ENCODE measurements around the gene OAT. TPM values are rescaled to one million over a fixed set of nuclear protein-coding genes. Genes with fewer than 3 reads are reported as not detected.

Gene OAT
- total and polyA plus RNA-seq, 2 experiments from 2014 or later, result 568 to 694 TPM

DNA sequence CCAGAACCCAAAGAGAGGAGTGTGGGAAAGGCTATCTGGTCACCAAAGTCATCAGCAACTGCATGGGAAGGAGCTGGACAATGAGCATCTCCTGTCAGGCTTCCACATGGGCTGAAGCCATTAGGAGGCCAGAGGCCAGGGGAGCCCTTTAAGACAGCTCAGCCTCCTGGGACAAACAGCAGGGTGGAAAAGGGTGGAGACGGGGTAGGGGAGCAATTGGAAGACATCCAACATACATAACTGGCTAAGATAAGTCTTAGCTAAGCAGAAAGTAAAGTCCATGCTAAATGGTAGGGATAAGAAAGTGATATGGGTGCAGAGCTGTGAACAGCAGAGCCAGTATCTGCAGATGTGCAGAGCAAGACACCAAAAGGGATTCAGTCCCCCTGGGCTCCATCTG, 1.5 kb upstream of the OAT start:
- H3K79me2 ChIP-seq, result peaks cover 34% of the 10 kb centered on the region
- H3K27me3 ChIP-seq, result no peaks in the 10 kb centered on the region
- peaks cover 27% of the 10 kb centered on the region for H4K20me1 ChIP-seq (ENCODE audit: insufficient read depth, poor library complexity, severe bottlenecking)
- TF ChIP-seq EZH2 (IDR thresholded peaks at IDR 0.05; ENCODE audit: borderline replicate concordance) (no peak), EZH2phosphoT487 (IDR thresholded peaks at IDR 0.05; ENCODE audit: low read depth, severe bottlenecking, unreplicated experiment) (no peak)
- TF ChIP-seq, protein P1, sequence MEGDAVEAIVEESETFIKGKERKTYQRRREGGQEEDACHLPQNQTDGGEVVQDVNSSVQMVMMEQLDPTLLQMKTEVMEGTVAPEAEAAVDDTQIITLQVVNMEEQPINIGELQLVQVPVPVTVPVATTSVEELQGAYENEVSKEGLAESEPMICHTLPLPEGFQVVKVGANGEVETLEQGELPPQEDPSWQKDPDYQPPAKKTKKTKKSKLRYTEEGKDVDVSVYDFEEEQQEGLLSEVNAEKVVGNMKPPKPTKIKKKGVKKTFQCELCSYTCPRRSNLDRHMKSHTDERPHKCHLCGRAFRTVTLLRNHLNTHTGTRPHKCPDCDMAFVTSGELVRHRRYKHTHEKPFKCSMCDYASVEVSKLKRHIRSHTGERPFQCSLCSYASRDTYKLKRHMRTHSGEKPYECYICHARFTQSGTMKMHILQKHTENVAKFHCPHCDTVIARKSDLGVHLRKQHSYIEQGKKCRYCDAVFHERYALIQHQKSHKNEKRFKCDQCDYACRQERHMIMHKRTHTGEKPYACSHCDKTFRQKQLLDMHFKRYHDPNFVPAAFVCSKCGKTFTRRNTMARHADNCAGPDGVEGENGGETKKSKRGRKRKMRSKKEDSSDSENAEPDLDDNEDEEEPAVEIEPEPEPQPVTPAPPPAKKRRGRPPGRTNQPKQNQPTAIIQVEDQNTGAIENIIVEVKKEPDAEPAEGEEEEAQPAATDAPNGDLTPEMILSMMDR (IDR thresholded peaks at IDR 0.05; ENCODE audit: poor library complexity), result no peak
- H3K4me3 ChIP-seq, result no peak overlapping the region
- peak; percentile 36 for DNase-seq (ENCODE audit: low spot score)
- H3K27ac ChIP-seq, result peak overlapping the region; percentile 81
- peak overlapping the region; percentile 48 for H3K4me2 ChIP-seq
- H3K36me3 ChIP-seq (replicated peaks; ENCODE audit: insufficient read depth, low read depth), result no peaks in the 10 kb centered on the region
- H3K9me3 ChIP-seq (ENCODE audit: low read depth), result no peaks in the 10 kb centered on the region
- 25% methylated on average over 1 of the region's 1 CpG for WGBS (ENCODE audit: low lambda C conversion rate, missing lambda C conversion rate)
- peaks cover 26% of the 10 kb centered on the region for H3K4me1 ChIP-seq (ENCODE audit: insufficient read depth)
- H3K9me2 ChIP-seq (replicated peaks; ENCODE audit: insufficient read depth), result no peaks in the 10 kb centered on the region
- H2AFZ ChIP-seq, result no peak overlapping the region

DNA sequence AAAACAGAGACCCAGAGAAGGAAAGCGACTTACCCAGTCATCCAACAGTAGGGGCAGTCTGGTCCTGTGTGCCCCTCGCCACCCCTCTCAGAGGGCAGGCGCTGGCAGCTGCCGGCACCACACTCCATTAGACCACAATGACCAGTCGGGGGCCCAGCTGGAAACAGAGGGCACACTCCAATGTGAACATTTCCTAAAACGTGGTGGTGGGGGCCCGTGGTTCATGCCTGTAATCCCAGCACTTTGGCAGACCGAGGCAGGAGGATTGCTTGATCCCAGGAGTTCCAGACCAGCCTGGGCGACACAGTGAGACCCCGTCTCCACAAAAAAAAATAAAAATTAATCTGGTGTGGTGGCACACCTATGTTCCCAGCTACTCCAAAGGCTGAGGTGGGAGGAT, 912 bp upstream of the OAT start:
- H3K4me3 ChIP-seq, result no peak overlapping the region
- no peak for DNase-seq (ENCODE audit: low spot score)
- TF ChIP-seq, protein P1 (IDR thresholded peaks at IDR 0.05; ENCODE audit: poor library complexity), result no peak
- TF ChIP-seq EZH2phosphoT487 (IDR thresholded peaks at IDR 0.05; ENCODE audit: low read depth, severe bottlenecking, unreplicated experiment) (no peak), EZH2 (IDR thresholded peaks at IDR 0.05; ENCODE audit: borderline replicate concordance) (no peak)

DNA sequence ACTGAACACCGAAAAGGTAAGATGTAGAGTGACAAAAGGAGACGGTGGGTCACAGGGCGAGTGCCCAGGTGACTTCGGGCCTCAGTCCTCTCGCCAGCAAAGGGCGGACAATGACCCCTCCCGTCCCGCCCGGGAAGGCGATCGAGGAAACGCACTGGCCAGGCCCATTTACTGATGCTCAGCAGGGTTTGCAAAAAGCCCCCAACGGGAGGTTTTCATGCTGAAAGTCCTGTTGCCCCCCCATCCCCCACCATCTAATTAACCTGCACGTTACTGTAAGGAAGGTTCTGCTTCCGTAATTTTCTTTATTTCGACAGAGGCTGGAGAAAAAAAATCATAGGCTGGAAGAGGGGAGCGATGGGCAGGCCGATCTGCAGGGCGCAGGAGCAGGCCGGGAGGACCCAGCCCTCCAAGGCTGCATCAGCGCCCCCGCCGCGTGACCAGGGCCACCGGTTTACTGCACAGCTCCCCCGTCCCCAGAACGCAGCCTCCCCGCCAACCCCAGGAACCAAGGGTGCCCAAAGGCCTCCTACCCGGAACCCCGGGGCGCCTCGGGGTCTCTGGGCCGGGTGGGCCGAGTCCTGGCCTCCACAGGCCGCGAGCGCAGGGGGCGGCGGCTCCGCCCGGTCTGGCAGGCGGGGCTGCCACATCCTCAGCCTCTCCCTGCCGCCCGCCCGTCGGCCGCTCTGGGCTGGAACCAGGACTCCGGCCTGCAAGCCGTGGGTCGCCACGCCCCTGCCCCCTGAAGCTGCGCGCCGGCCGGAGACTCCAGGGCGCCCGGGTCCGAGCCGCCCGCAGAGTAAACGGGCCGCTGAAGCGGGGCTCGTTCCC, 613 bp downstream of the OAT start:
- H3K4me3 ChIP-seq, result peak overlapping the region; percentile 92
- H3K79me2 ChIP-seq, result peaks cover 56% of the 10 kb centered on the region
- H3K4me1 ChIP-seq (ENCODE audit: insufficient read depth), result peaks cover 35% of the 10 kb centered on the region
- no peaks in the 10 kb centered on the region for H3K27me3 ChIP-seq
- WGBS (ENCODE audit: low lambda C conversion rate, missing lambda C conversion rate), result 1% methylated on average over 47 of the region's 64 CpGs
- peak overlapping the region; percentile 87 for H3K27ac ChIP-seq
- DNase-seq (ENCODE audit: low spot score), result peak; percentile 77
- H3K4me2 ChIP-seq, result peak overlapping the region; percentile 86
- no peaks in the 10 kb centered on the region for H3K9me3 ChIP-seq (ENCODE audit: low read depth)
- peak overlapping the region; percentile 40 for H2AFZ ChIP-seq
- TF ChIP-seq, protein P1 (IDR thresholded peaks at IDR 0.05; ENCODE audit: poor library complexity), result peak; percentile 6
- TF ChIP-seq EZH2phosphoT487 (IDR thresholded peaks at IDR 0.05; ENCODE audit: low read depth, severe bottlenecking, unreplicated experiment), result no peak
- no peaks in the 10 kb centered on the region for H3K9me2 ChIP-seq (replicated peaks; ENCODE audit: insufficient read depth)
- no peaks in the 10 kb centered on the region for H3K36me3 ChIP-seq (replicated peaks; ENCODE audit: insufficient read depth, low read depth)
- peaks cover 49% of the 10 kb centered on the region for H4K20me1 ChIP-seq (ENCODE audit: insufficient read depth, poor library complexity, severe bottlenecking)

More for the DNA sequence above, 912 bp upstream of the OAT start:
- H4K20me1 ChIP-seq (ENCODE audit: insufficient read depth, poor library complexity, severe bottlenecking), result peaks cover 34% of the 10 kb centered on the region
- WGBS (ENCODE audit: low lambda C conversion rate, missing lambda C conversion rate), result 95% methylated on average over 10 of the region's 10 CpGs
- H3K27ac ChIP-seq, result peak overlapping the region; percentile 81
- H3K27me3 ChIP-seq, result no peaks in the 10 kb centered on the region
- H3K9me3 ChIP-seq (ENCODE audit: low read depth), result no peaks in the 10 kb centered on the region
- H3K79me2 ChIP-seq, result peaks cover 40% of the 10 kb centered on the region
- H3K36me3 ChIP-seq (replicated peaks; ENCODE audit: insufficient read depth, low read depth), result no peaks in the 10 kb centered on the region
- H2AFZ ChIP-seq, result no peak overlapping the region
- peak overlapping the region; percentile 86 for H3K4me2 ChIP-seq
- no peaks in the 10 kb centered on the region for H3K9me2 ChIP-seq (replicated peaks; ENCODE audit: insufficient read depth)
- H3K4me1 ChIP-seq (ENCODE audit: insufficient read depth), result peaks cover 26% of the 10 kb centered on the region

Measured in hepatocyte (in vitro differentiated cells).